H1 (cell line): ENCODE results near the gene FAM136A. TPM values are rescaled to one million over a fixed set of nuclear protein-coding genes. Genes with fewer than 3 reads are reported as not detected.

Source experiments
- CTCF ChIA-PET: fragments of 300-600 bp; sonication (Branson Sonifier 250); formaldehyde crosslinking; loops from one replicate; lab custom pipeline; 2021; ENCODE audit not compliant: partially characterized antibody; lab: Charles Lee
- POLR2A ChIA-PET: fragments of 300-600 bp; sonication (Branson Sonifier 250); formaldehyde crosslinking; loops from one replicate; lab custom pipeline; 2021; ENCODE audit warnings: inconsistent platforms; ENCODE audit not compliant: partially characterized antibody; lab: Charles Lee
- DNase-seq, 2 experiments: peaks; one replicate each; pipeline versions ENCODE4 v3.0.0 to v3.0.0-alpha.2; 2010 to 2022; ENCODE audit warnings: low spot score in 2 of 2, low read depth in 1 of 2, mixed read lengths in 1 of 2
- FAIRE-seq: peaks from 2 replicates; lab custom pipeline; 2011; peaks lifted over from hg19 to GRCh38; lab: Jason Lieb, UNC
- H2AFZ ChIP-seq: 2 replicates; pipeline ENCODE4 v1.8.1; 2012; ENCODE audit warnings: low read length, inconsistent platforms
- H2AK5ac ChIP-seq: 2 replicates; pipeline ENCODE4 v1.6.1; 2013; ENCODE audit warnings: low read depth, low read length
- H2BK120ac ChIP-seq: replicated peaks from 2 replicates; pipeline ENCODE3; 2013; ENCODE audit warnings: low read depth, low read length, inconsistent platforms
- H2BK12ac ChIP-seq: 2 replicates; pipeline ENCODE4 v1.6.1; 2013; ENCODE audit warnings: low read depth, low read length
- H2BK15ac ChIP-seq: 2 replicates; pipeline ENCODE4 v1.6.1; 2013; ENCODE audit warnings: low read length
- H2BK20ac ChIP-seq: 2 replicates; pipeline ENCODE4 v1.6.1; 2013; ENCODE audit warnings: low read length
- H2BK5ac ChIP-seq: 2 replicates; pipeline ENCODE4 v1.6.1; 2013; ENCODE audit warnings: low read depth, low read length
- H3K14ac ChIP-seq: 2 replicates; pipeline ENCODE4 v1.6.1; 2013; ENCODE audit warnings: inconsistent platforms; ENCODE audit not compliant: insufficient read length
- H3K18ac ChIP-seq: 2 replicates; pipeline ENCODE4 v1.6.1; 2013; ENCODE audit warnings: low read length; ENCODE audit errors: extremely low read depth
- H3K23ac ChIP-seq: 2 replicates; pipeline ENCODE4 v1.6.1; 2013; ENCODE audit warnings: inconsistent platforms; ENCODE audit not compliant: insufficient read length
- H3K23me2 ChIP-seq: 2 replicates; pipeline ENCODE4 v1.6.1; 2013; ENCODE audit warnings: low read depth, low read length
- H3K27ac ChIP-seq: 2 replicates; pipeline ENCODE4 v1.6.1; 2011; ENCODE audit warnings: low read depth, low read length, inconsistent platforms
- H3K27me3 ChIP-seq, 4 experiments: replicated peaks in 1 of 4; 1 replicate in 1 of 4; 2 replicates in 3 of 4; pipeline versions ENCODE4 v1.6.1 to v1.8.1; 2011 to 2013; ENCODE audit warnings: low read length in 3 of 4, mild to moderate bottlenecking in 3 of 4, inconsistent platforms in 2 of 4, mixed read lengths in 2 of 4, moderate library complexity in 1 of 4; ENCODE audit not compliant: control insufficient read depth in 3 of 4, insufficient read depth in 3 of 4; ENCODE audit errors: extremely low read depth in 1 of 4
- H3K36me3 ChIP-seq, 4 experiments: 2 replicates each; pipeline versions ENCODE4 v1.6.1 to v1.8.1; 2011 to 2013; ENCODE audit warnings: mild to moderate bottlenecking in 4 of 4, low read length in 3 of 4, moderate library complexity in 2 of 4, control low read depth in 1 of 4, inconsistent platforms in 1 of 4; ENCODE audit not compliant: insufficient read depth in 4 of 4, control insufficient read depth in 2 of 4
- H3K4ac ChIP-seq: replicated peaks from 2 replicates; pipeline ENCODE3; 2013; ENCODE audit warnings: low read length, low read depth, mixed read lengths, inconsistent platforms; ENCODE audit not compliant: insufficient read length
- H3K4me1 ChIP-seq, 4 experiments: replicated peaks in 1 of 4; 1 replicate in 1 of 4; 2 replicates in 3 of 4; pipeline versions ENCODE4 v1.6.1 to v1.8.1; 2011 to 2013; ENCODE audit warnings: low read length in 3 of 4, inconsistent platforms in 2 of 4, mixed read lengths in 1 of 4; ENCODE audit not compliant: insufficient read depth in 4 of 4, control insufficient read depth in 3 of 4
- H3K4me2 ChIP-seq, 2 experiments: 2 replicates each; pipeline versions ENCODE4 v1.6.1 to v1.8.1; 2011 to 2013; ENCODE audit warnings: low read depth in 2 of 2, low read length in 2 of 2, control low read depth in 1 of 2, inconsistent platforms in 1 of 2, mild to moderate bottlenecking in 1 of 2; ENCODE audit not compliant: insufficient read depth in 1 of 2
- H3K4me3 ChIP-seq, 4 experiments: fragments of 200-600, 300-600 bp in 1 of 4; sonication (generic), shearing (Covaris generic), sonication (Bioruptor Twin) in 1 of 4; 2 replicates each; pipeline versions ENCODE4 v1.5.1 to v1.8.1; 2011 to 2016; ENCODE audit warnings: low read length in 4 of 4, low read depth in 3 of 4, control low read depth in 2 of 4, inconsistent platforms in 2 of 4, mild to moderate bottlenecking in 2 of 4, mixed read lengths in 1 of 4, moderate library complexity in 1 of 4; ENCODE audit not compliant: insufficient read depth in 2 of 4; ENCODE audit errors: extremely low read depth in 1 of 4
- H3K56ac ChIP-seq: replicated peaks from 2 replicates; pipeline ENCODE3; 2013; ENCODE audit warnings: low read depth, mild to moderate bottlenecking, mixed read lengths, low read length, inconsistent platforms; ENCODE audit not compliant: insufficient read length
- H3K79me1 ChIP-seq: 2 replicates; pipeline ENCODE4 v1.6.1; 2013; ENCODE audit warnings: low read depth, low read length, control low read depth
- H3K79me2 ChIP-seq, 2 experiments: 2 replicates each; pipeline versions ENCODE4 v1.6.1 to v1.8.1; 2012 to 2013; ENCODE audit warnings: low read length in 2 of 2, mild to moderate bottlenecking in 2 of 2, inconsistent platforms in 1 of 2; ENCODE audit not compliant: insufficient read depth in 2 of 2, control insufficient read depth in 1 of 2
- H3K9ac ChIP-seq, 4 experiments: replicated peaks in 1 of 4; 1 replicate in 1 of 4; 2 replicates in 3 of 4; pipeline versions ENCODE4 v1.6.1 to v1.8.1; 2011 to 2013; ENCODE audit warnings: low read depth in 3 of 4, low read length in 3 of 4, control low read depth in 2 of 4, mild to moderate bottlenecking in 2 of 4, moderate library complexity in 2 of 4, inconsistent platforms in 1 of 4; ENCODE audit errors: extremely low read depth in 1 of 4
- H3K9me3 ChIP-seq, 2 experiments: 2 replicates each; pipeline versions ENCODE4 v1.6.1 to v1.8.1; 2012 to 2013; ENCODE audit warnings: mild to moderate bottlenecking in 2 of 2, moderate library complexity in 2 of 2, control low read depth in 1 of 2, inconsistent platforms in 1 of 2, low read depth in 1 of 2, low read length in 1 of 2, mixed read lengths in 1 of 2; ENCODE audit not compliant: insufficient read depth in 2 of 2
- H4K20me1 ChIP-seq, 2 experiments: replicated peaks in 1 of 2; 2 replicates each; pipeline versions ENCODE3 to v1.8.1; 2011 to 2013; ENCODE audit warnings: inconsistent platforms in 2 of 2, low read length in 2 of 2, mild to moderate bottlenecking in 1 of 2; ENCODE audit not compliant: insufficient read depth in 2 of 2, control insufficient read depth in 1 of 2
- H4K5ac ChIP-seq: 2 replicates; pipeline ENCODE4 v1.6.1; 2013; ENCODE audit warnings: low read length, low read depth, mixed read lengths, inconsistent platforms; ENCODE audit not compliant: insufficient read length
- H4K8ac ChIP-seq: 2 replicates; pipeline ENCODE4 v1.8.0; 2013; ENCODE audit warnings: mild to moderate bottlenecking, moderate library complexity, low read length, inconsistent platforms; ENCODE audit not compliant: insufficient read depth; ENCODE audit errors: extremely low read depth
- H4K91ac ChIP-seq: replicated peaks from 2 replicates; pipeline ENCODE3; 2013; ENCODE audit warnings: low read length, mixed read lengths, inconsistent platforms; ENCODE audit not compliant: insufficient read length
- CBX8 ChIP-seq: fragments of 300-800, 300-1000 bp; sonication (generic); IDR thresholded peaks from 2 replicates; pipeline ENCODE4 v1.7.1; 2016; ENCODE audit warnings: low read depth, low read length, borderline replicate concordance
- CREB1 ChIP-seq: IDR thresholded peaks from 2 replicates; pipeline ENCODE4 v1.6.1; 2012; ENCODE audit warnings: inconsistent platforms
- EP300 ChIP-seq, 2 experiments: IDR thresholded peaks; 1 replicate in 1 of 2; 2 replicates in 1 of 2; pipeline ENCODE4 v1.6.1; 2011 to 2012; ENCODE audit warnings: low read depth in 2 of 2, low read length in 2 of 2, mild to moderate bottlenecking in 2 of 2, borderline replicate concordance in 1 of 2, inconsistent platforms in 1 of 2, moderate library complexity in 1 of 2
- NANOG ChIP-seq: IDR thresholded peaks from 2 replicates; pipeline ENCODE4 v1.6.1; 2011; ENCODE audit warnings: low read length, low read depth, mild to moderate bottlenecking, inconsistent platforms; ENCODE audit not compliant: insufficient read depth, poor library complexity, severe bottlenecking
- SP1 ChIP-seq: IDR thresholded peaks from 2 replicates; pipeline ENCODE4 v1.6.1; 2011; ENCODE audit warnings: low read depth, low read length
- WGBS, 2 experiments: shearing (Covaris generic) in 1 of 2; methylation state at CpG; one replicate each; pipeline versions ENCODE4 v1.1.6 to v1.1.7; 2013 to 2015; ENCODE audit warnings: low lambda C conversion rate in 2 of 2, mixed read lengths in 2 of 2, inconsistent platforms in 1 of 2, low coverage in 1 of 2, missing lambda C conversion rate in 1 of 2; ENCODE audit not compliant: insufficient replicate concordance in 2 of 2, insufficient coverage in 1 of 2, insufficient read length in 1 of 2; ENCODE audit errors: extremely low coverage in 1 of 2, missing lambda C conversion rate in 1 of 2; 5-methylcytosine and 5-hydroxymethylcytosine counted together
- polyA plus RNA-seq, 7 experiments: library from polyadenylated mRNA; depleted of rRNA in 3 of 7; stranded (reverse) in 5 of 7; unstranded in 2 of 7; fragments of >200 nt in 5 of 7; fragments of 200-250 nt in 2 of 7; gene quantifications; 1 replicate in 5 of 7; 2 replicates in 1 of 7; 4 replicates in 1 of 7; pipeline versions ENCODE4 v1.2.1 to v1.2.3, GENCODE V29; 2011 to 2013; ENCODE audit warnings: missing spikeins in 2 of 7, mixed read lengths in 2 of 7
- total RNA-seq: library from RNA; stranded (reverse); fragmentation: NEBNext Ultra II Directional; extraction: Animal tissue kit (Norgen Biotek cat#: 25700); gene quantifications from 2 replicates; pipeline ENCODE4 v1.2.1, GENCODE V29; 2021

The FAM136A gene
- total and polyA plus RNA-seq, 2 of the 8 experiments (the other 6 are each of a cell fraction or from before 2014, with no cell fraction given), result 58.2 to 122 TPM

- Histone ChIP-seq H2BK20ac (no peak overlapping the region), H3K4ac (no peak overlapping the region), H3K23ac (no peak overlapping the region), H4K91ac (no peak overlapping the region), H3K23me2 (peaks cover 8% of the 10 kb centered on the region), H3K27me3 (no peaks in the 10 kb centered on the region), H2AK5ac (no peak overlapping the region), H3K9ac (no peak overlapping the region), H3K36me3 (peaks cover 0 to 5% (median 4%) of the 10 kb centered on the region in 4 experiments; a peak in 3 of 8 replicates), H4K5ac (no peak overlapping the region), H2BK12ac (no peak overlapping the region), H3K27ac (no peak overlapping the region), H2BK15ac (no peak overlapping the region), H3K4me1 (peaks cover 0 to 8% (median 3%) of the 10 kb centered on the region in 4 experiments; a peak in 5 of 7 replicates), H4K8ac (no peak overlapping the region), H3K14ac (no peak overlapping the region), H3K79me2 (no peaks in the 10 kb centered on the region), H3K79me1 (no peaks in the 10 kb centered on the region; the same call in 1 of the 2 replicates), H3K4me2 (no peak overlapping the region), H3K4me3 (no peak overlapping the region), H2AFZ (no peak overlapping the region), H3K18ac (no peak overlapping the region), H2BK120ac (no peak overlapping the region), H3K9me3 (no peaks in the 10 kb centered on the region), H4K20me1 (peaks cover 0 to 4% of the 10 kb centered on the region in 2 experiments), H3K56ac (no peak overlapping the region), H2BK5ac (no peak overlapping the region)
- DNase-seq (no peak), FAIRE-seq (no peak)
- WGBS, 2 experiments, result 90% methylated on average over 8 of the region's 8 CpGs; no CpG with 5 or more reads in 1 of the 2 experiments
- ChIA-PET CTCF (interaction anchor here (0.6 kb wide), 1 partner anchor 400 kb away, joined by 4 read pairs; no protein-coding TSS in a partner anchor), POLR2A (no interaction called here)
- no peak for TF ChIP-seq NANOG
- no peak for TF ChIP-seq EP300 (IDR thresholded peaks at IDR 0.05; ENCODE audit: borderline replicate concordance in 1 of 2, low read depth in 2 of 2, low read length in 2 of 2)
- TF ChIP-seq SP1, result no peak
- TF ChIP-seq CBX8, result no peak
- TF ChIP-seq CREB1, result no peak
These were observed 46.1 kb downstream of the FAM136A start for GRCh38 chr2:70255637-70256314.
